HG03469 (cell line): ENCODE data around the gene PYGO1.
A peak's percentile ranks its signal among the peaks of the same experiment; 100 is the strongest.
"Not testable (repeated sequence)": the region's sequence is repeated elsewhere in the genome, so short reads cannot be mapped to it uniquely, and the experiment has no call there.

Experiments used
- ATAC-seq: cut with Tn5 transposase; IDR thresholded peaks from one replicate; pipeline ENCODE4 v1.9.1; 2021; ENCODE audit warnings: mild to moderate bottlenecking, moderate library complexity, moderate number of reproducible peaks; ENCODE audit not compliant: unreplicated experiment

The PYGO1 gene

GRCh38 chr15:55513621-55514413 is 74.3 kb downstream of the PYGO1 start:
- not testable (repeated sequence) for ATAC-seq

GRCh38 chr15:55513152-55513551 is 75.0 kb downstream of the PYGO1 start:
- ATAC-seq = no peak

DNA sequence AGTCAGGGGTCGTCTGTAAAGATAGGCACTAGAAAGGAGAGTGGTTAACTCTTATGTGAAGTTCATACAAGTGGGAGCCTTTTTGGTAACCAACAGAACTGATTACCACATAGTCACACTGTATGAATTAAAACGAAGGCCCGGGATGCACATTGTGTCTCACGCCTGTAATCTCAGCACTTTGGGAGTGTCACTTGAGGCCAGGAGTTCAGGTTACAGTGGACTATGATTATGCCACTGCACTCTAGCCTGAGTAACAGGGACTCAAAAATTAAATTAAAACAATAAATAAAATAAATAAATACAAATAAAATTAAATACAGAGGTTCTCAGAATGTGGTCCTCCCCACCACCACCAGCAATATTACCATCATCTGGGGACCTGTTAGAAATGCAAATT is 80.6 kb downstream of the PYGO1 start:
- ATAC-seq = no peak

GRCh38 chr15:55505407-55505806 is 82.7 kb downstream of the PYGO1 start:
- ATAC-seq = not testable (repeated sequence)

DNA sequence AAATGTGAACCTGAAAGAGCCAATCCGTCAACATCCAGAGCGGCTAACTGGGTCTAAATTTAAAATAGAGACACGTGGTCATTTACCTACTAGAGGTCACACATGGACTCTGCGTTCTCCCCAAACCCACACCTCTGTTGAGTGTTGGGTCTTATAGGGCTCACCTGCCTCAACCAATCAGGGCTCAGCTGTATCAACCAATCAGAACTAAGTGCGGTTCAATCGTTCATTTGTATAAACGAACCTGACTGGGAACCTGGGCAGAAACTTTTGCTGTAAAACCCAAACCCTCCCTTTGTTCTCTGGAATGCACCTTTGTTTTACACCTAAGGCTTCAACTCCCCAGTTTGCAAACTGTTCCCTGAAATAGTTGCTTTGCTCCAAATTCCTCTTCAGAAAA is 89.0 kb downstream of the PYGO1 start:
- ATAC-seq = no peak

DNA sequence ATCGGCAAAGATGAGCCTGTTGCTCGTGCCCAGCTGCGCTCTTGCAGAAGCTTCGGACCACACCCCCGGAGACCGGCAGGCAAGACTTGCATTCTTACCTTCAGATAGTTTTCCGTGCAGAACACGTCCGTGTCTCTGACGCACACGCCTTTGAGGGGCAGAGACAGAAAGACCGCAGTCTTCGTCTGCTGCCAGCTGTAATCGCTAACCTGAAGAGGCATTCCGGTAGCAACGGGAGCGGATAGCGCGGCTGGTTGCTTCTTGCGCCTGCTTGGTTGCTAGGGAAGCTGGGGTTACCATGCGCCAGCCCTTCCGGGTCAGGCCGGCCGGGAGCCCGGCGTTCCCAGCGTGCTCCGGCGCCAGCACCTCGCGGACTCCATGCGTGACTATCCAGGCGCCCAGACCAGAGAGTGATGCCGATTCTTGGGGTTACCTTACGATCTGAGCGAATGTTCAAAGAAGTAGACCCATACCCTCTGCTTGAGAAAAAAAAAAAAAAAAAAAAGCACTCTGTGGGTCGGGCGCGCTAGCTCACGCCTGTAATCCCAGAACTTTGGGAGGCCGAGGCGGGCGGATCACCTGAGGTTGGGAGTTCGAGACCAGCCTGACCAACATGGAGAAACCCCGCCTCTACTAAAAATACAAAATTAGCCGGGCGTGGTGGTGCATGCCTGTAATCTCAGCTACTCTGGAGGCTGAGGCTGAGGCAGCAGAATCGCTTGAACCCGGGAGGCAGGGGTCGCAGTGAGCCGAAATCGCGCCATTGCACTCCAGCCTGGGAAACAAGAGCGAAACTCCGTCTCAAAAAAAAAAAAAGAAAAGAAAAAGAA is 89.8 kb downstream of the PYGO1 start:
- ATAC-seq = peak; percentile 94

DNA sequence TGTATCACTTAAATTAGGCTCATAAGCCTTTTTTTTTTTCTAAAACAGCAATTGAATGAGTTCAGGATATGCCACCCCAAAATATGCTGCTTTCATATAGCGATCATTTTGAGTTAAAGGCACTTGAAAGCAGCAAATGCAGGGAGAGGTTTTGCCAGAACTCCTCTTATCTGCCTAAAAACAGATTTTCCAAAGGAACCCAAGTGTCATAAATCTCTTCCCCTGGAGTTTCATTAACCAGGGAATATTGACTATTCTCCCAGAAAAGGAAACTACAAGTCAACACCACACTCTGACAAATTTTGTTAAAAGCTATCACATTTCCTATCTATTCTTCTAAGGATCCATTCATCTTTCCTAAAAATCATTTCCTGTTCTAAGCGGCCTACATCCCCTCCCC is 91.4 kb downstream of the PYGO1 start:
- ATAC-seq = no peak

DNA sequence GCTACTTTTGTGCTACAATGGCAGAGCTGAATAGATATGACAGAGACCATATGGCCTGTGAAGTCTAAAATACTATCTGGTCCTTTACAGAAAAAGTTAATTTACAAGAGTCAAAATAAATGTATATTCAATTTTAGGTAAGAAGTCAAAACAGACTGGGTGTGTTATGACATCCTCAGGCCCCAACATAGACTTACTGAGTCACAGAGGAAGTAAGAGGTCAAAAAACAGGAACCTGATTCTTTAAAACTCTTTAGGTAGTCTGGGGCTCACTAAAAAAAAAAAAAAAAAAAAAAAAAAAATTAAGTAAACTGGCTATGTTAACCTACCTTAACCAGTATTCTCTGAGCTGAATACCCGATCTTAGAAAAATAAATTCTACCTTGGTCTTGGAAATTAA is 93.2 kb downstream of the PYGO1 start:
- peak; percentile 41 for ATAC-seq

DNA sequence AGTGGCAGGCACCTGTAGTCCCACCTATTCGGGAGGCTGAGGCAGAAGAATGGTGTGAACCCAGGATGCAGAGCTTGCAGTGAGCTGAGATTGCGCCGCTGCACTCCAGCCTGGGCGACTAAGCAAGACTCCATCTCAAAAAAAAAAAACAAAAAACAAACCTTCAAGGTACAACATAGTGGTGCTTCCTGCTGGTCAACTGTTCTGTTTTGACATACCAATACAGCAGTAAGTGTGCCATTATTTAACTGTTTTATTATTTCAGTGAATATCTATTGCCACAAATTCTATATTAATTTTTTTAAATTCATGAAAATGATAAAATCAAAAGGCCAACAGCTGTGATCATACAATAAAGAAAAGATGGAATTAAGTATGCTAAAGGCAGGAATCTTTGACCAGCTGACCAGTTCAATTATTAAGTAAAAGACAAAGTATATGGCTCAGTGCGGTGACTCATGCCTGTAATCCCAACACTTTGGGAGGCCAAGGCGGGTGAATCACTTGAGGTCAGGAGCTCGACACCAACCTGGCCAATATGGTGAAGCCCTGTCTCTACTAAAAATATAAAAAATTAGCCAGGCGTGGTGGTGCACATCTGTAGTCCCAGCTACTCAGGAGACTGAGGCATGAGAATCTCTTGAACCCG is 99.1 kb downstream of the PYGO1 start:
- ATAC-seq = not testable (repeated sequence)
